ENCODE measurements around the gene TRIM31.
"Not testable (repeated sequence)": the region's sequence is repeated elsewhere in the genome, so short reads cannot be mapped to it uniquely, and the experiment has no call there.

The TRIM31 gene

DNA sequence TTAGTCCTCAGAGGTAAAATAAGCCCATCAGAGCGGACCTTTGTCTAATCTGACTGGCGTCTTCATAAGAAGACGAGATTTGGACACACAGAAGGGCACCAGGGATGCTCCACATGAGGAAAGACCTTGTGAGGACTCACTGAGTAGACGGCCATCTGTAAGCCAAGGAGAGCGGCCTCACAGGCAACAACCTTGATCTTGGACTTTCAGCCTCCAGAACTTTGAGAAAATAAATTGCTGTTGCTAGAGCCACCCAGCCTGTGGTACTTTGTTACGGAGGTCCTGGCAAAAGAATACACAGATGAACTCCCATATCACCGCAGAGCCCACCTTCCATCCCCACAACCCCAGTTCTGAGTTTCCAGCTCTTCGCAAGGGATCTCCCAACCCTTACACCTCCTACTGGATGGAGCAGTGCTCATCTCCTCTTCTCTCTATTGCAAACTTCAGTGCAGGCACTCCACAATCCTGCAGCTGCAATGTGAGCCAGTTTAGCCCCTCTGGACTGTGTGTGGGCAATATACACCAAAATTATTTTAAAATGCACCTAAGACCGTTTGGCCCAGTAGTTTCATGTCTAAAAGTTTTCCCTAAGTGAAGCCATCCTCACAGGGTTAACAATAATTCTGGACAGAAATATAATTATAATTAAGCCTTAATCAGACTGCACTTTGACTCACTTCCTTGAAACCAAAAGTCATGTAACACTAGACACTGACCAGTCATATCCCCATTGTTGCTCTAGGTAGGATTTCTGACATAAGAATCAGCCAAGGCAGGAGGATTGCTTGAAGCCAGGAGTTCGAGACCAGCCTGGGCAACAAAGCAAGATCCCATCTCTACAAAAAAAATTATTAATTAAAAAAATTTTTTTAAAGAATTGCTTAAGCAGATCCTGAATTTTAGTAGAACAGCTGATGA lies 8.8 kb upstream of the TRIM31 start:
- no peak for DNase-seq (ENCODE audit: low spot score)
- TF ChIP-seq, protein P1, sequence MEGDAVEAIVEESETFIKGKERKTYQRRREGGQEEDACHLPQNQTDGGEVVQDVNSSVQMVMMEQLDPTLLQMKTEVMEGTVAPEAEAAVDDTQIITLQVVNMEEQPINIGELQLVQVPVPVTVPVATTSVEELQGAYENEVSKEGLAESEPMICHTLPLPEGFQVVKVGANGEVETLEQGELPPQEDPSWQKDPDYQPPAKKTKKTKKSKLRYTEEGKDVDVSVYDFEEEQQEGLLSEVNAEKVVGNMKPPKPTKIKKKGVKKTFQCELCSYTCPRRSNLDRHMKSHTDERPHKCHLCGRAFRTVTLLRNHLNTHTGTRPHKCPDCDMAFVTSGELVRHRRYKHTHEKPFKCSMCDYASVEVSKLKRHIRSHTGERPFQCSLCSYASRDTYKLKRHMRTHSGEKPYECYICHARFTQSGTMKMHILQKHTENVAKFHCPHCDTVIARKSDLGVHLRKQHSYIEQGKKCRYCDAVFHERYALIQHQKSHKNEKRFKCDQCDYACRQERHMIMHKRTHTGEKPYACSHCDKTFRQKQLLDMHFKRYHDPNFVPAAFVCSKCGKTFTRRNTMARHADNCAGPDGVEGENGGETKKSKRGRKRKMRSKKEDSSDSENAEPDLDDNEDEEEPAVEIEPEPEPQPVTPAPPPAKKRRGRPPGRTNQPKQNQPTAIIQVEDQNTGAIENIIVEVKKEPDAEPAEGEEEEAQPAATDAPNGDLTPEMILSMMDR (IDR thresholded peaks at IDR 0.05; ENCODE audit: extremely low read depth, missing control alignments), result no peak

DNA sequence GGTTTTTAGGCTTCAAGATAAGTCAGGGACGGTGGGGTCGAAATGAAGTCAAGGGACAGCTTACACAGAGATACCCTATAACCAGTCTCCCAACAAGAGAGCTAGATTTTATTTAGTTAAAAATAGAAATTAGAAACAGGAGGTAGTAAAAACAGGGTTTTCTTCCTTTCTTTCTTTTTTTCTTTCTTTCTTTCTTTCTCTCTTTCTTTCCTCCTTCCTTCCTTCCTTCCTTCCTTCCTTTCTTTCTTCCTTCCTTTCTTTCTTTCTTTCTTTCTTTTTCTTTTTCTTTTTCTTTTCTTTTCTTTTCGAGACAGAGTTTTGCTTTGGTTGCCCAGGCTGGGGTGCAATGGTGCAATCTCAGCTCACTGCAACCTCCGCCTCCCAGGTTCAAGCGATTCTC lies 5.8 kb upstream of the TRIM31 start:
- DNase-seq (ENCODE audit: low spot score), result not testable (repeated sequence)

DNA sequence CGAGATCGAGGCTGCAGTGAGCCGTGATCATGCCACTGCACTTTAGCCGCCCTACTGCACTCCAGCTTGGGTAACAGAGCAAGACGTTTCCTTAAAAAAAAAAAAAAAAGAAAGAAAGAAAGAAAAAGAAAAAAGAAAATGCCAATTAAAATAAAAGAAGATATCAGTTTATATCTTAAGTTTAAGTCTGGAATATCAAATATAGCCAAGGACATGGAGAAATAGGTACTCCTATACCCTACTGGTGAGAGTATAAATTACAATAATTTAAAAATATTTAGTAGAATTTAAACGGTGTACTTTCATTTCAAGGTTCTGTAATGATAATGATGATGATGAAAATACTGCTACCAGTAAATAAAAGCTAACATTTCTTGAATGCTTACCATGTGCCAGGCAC lies 3.8 kb upstream of the TRIM31 start:
- no peak for DNase-seq (ENCODE audit: low spot score)
- TF ChIP-seq, protein P1 (IDR thresholded peaks at IDR 0.05; ENCODE audit: extremely low read depth, missing control alignments), result no peak

DNA sequence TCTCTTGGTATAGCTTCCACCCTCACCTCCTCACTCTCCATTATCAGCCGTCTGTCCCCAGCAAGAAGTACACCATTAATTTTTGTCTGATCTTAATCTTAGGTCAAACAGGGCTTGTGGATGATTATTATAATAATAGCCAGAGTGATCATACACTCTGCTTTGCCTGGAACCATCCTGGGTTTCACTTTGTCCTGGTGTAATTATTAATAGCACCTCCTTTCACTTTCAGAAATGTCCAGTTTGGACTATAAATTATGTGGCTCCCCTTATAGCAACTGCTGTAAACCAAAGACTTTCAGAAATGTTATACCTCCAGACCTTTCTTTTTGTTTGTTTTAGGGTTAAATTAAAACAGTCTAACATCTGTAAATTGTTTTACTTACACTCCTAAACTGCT lies 951 bp upstream of the TRIM31 start:
- TF ChIP-seq, protein P1 (IDR thresholded peaks at IDR 0.05; ENCODE audit: extremely low read depth, missing control alignments), result no peak
- DNase-seq (ENCODE audit: low spot score), result no peak

DNA sequence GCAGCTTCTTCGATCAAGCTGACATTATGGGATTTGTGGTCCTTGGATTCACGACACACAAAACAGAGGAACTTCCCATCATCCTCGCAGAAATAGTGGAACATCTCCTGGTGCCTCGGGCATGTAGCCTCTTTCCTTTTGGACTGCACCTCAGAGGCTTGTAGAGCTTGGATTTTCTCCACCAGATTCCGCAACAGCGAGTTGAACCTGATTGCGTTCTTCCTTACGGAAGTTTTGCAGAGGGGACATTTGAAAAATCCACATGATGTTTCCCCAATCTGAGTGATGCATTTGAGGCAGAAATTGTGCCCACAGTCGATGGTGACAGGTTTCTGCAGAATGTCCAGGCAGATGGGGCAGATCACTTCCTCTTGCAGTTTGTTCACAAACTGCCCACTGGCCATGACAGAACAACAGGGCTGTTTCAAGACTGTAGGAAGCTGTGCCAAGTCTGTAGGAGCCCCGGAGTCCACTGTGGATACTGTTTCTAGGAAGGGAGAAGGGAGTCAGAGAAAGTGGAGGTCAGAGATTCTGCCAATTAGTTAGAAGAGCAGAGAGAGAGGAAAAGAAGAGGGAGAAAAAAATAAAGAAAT lies 392 bp downstream of the TRIM31 start:
- TF ChIP-seq, protein P1 (IDR thresholded peaks at IDR 0.05; ENCODE audit: extremely low read depth, missing control alignments), result no peak
- DNase-seq (ENCODE audit: low spot score), result no peak

DNA sequence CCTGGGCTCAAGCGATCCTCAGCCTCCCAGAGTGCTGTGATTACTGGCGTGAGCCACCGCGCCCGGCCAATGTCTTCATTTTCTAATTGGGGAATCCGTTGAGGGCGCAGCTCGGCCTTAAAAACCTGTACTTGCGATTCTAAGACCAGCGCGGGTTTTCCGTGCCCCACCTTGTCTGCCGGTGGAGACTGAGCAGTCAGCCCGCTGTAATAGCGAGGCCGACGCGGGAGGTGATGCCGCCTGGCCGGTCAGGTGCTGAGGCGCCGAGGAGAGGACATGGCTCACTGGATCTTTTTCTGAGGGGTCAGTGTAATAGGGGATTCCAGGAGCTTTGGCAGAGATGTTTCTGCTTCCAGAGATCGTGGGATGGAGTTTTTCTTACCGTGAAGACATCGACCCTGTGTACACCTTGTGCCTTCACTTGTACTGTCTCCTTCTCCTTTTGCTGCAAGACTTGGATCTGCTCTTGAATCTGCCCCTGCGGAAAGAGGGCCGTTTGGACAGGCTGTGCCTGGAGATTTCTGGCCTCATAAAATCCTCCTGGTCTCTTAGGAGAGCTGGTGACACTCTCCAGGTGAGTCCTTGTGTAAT lies 1.5 kb downstream of the TRIM31 start:
- DNase-seq (ENCODE audit: low spot score), result no peak
- TF ChIP-seq, protein P1 (IDR thresholded peaks at IDR 0.05; ENCODE audit: extremely low read depth, missing control alignments), result no peak

DNA sequence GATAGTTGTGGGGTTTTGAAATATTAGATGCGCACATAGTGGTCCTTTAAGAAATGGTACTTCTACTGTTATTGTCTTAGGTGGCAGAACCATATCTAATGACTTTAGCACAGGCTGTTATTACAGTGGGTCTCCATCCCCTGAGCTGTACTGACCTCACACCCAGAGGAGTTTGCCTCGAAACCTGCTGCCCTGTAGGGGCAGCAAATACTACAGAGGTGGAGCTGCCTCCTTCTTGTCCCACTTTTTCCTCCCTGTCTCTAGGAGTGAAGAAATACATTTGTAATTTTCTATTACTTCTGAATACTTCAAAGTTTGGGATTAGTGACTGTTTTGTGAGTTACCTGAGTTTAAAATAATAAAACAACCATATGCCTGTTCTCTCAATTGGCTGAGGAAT lies 8.2 kb downstream of the TRIM31 start:
- no peak for DNase-seq (ENCODE audit: low spot score)
- TF ChIP-seq, protein P1 (IDR thresholded peaks at IDR 0.05; ENCODE audit: extremely low read depth, missing control alignments), result no peak

Measured in GM20000 (cell line).